ENCODE results near the gene ABCC10.
"Not testable (repeated sequence)": the region's sequence is repeated elsewhere in the genome, so short reads cannot be mapped to it uniquely, and the experiment has no call there.

Gene ABCC10, protein sequence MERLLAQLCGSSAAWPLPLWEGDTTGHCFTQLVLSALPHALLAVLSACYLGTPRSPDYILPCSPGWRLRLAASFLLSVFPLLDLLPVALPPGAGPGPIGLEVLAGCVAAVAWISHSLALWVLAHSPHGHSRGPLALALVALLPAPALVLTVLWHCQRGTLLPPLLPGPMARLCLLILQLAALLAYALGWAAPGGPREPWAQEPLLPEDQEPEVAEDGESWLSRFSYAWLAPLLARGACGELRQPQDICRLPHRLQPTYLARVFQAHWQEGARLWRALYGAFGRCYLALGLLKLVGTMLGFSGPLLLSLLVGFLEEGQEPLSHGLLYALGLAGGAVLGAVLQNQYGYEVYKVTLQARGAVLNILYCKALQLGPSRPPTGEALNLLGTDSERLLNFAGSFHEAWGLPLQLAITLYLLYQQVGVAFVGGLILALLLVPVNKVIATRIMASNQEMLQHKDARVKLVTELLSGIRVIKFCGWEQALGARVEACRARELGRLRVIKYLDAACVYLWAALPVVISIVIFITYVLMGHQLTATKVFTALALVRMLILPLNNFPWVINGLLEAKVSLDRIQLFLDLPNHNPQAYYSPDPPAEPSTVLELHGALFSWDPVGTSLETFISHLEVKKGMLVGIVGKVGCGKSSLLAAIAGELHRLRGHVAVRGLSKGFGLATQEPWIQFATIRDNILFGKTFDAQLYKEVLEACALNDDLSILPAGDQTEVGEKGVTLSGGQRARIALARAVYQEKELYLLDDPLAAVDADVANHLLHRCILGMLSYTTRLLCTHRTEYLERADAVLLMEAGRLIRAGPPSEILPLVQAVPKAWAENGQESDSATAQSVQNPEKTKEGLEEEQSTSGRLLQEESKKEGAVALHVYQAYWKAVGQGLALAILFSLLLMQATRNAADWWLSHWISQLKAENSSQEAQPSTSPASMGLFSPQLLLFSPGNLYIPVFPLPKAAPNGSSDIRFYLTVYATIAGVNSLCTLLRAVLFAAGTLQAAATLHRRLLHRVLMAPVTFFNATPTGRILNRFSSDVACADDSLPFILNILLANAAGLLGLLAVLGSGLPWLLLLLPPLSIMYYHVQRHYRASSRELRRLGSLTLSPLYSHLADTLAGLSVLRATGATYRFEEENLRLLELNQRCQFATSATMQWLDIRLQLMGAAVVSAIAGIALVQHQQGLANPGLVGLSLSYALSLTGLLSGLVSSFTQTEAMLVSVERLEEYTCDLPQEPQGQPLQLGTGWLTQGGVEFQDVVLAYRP (N-terminal part only)

GRCh38 chr6:43427406-43428111 lies at the start of gene ABCC10:
TSS of gene ABCC10 (plus strand) at chr6:43427541. CDS start at chr6:43427979, 438 bp downstream.
- Histone ChIP-seq H3K36me3 (ENCODE audit: control insufficient read depth in 1 of 2, insufficient read depth in 2 of 2, low read length in 2 of 2) (peaks cover 0 to 6% of the 10 kb centered on the region in 2 donors), H3K4me1 (ENCODE audit: control insufficient read depth in 1 of 2, insufficient read depth in 2 of 2, low read length in 2 of 2) (peaks cover 8 to 24% of the 10 kb centered on the region in 2 donors), H3K27ac (ENCODE audit: low read length) (peak within 1 kb of the TSS; percentile 89), H3K9me3 (ENCODE audit: control insufficient read depth in 1 of 2, low read length in 2 of 2) (no peaks in the 10 kb centered on the region), H3K4me3 (ENCODE audit: low read depth in 1 of 2, low read length in 2 of 2) (peak within 1 kb of the TSS; percentile 93 to 94), H3K27me3 (ENCODE audit: low read depth, low read length) (no peaks in the 10 kb centered on the region)

- H3K36me3 ChIP-seq (ENCODE audit: control insufficient read depth in 1 of 2, insufficient read depth in 2 of 2, low read length in 2 of 2): no peaks in the 10 kb centered on the region
- no peak overlapping the region for H3K4me3 ChIP-seq (ENCODE audit: low read depth in 1 of 2, low read length in 2 of 2)
- H3K27ac ChIP-seq (ENCODE audit: low read length): no peak overlapping the region
- H3K9me3 ChIP-seq (ENCODE audit: control insufficient read depth in 1 of 2, low read length in 2 of 2): no peaks in the 10 kb centered on the region
- H3K27me3 ChIP-seq (ENCODE audit: low read depth, low read length): no peaks in the 10 kb centered on the region
- no peaks in the 10 kb centered on the region for H3K4me1 ChIP-seq (ENCODE audit: control insufficient read depth in 1 of 2, insufficient read depth in 2 of 2, low read length in 2 of 2)
Measured at GRCh38 chr6:43377710-43378229, 49.6 kb upstream of the ABCC10 start.

GRCh38 chr6:43378631-43379030 lies 48.7 kb upstream of the ABCC10 start:
- Histone ChIP-seq H3K9me3 (ENCODE audit: control insufficient read depth in 1 of 2, low read length in 2 of 2) (no peaks in the 10 kb centered on the region), H3K4me1 (ENCODE audit: control insufficient read depth in 1 of 2, insufficient read depth in 2 of 2, low read length in 2 of 2) (no peaks in the 10 kb centered on the region), H3K4me3 (ENCODE audit: low read depth in 1 of 2, low read length in 2 of 2) (no peak overlapping the region), H3K36me3 (ENCODE audit: control insufficient read depth in 1 of 2, insufficient read depth in 2 of 2, low read length in 2 of 2) (no peaks in the 10 kb centered on the region), H3K27me3 (ENCODE audit: low read depth, low read length) (no peaks in the 10 kb centered on the region), H3K27ac (ENCODE audit: low read length) (no peak overlapping the region)

DNA sequence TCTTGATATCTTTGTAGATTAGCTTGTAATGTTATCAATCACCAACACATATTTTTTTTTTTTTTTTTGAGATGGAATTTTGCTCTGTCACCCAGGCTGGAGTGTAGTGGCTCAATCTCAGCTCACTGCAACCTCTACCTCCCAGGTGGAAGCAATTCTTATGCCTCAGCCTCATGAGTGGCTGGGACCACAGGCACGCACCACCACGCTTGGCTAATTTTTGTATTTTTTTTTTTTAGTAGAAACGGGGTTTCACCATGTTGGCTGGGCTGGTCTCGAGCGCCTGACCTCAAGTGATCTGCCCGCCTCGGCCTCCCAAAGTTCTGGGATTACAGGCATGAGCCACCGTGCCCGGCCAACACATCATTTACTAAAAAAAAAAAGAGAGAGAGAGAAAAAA lies 46.5 kb upstream of the ABCC10 start:
- H3K27me3 ChIP-seq (ENCODE audit: low read depth, low read length); H3K4me1 ChIP-seq (ENCODE audit: control insufficient read depth in 1 of 2, insufficient read depth in 2 of 2, low read length in 2 of 2); H3K36me3 ChIP-seq (ENCODE audit: control insufficient read depth in 1 of 2, insufficient read depth in 2 of 2, low read length in 2 of 2); H3K27ac ChIP-seq (ENCODE audit: low read length); H3K4me3 ChIP-seq (ENCODE audit: low read depth in 1 of 2, low read length in 2 of 2); H3K9me3 ChIP-seq (ENCODE audit: control insufficient read depth in 1 of 2, low read length in 2 of 2): not testable (repeated sequence)

GRCh38 chr6:43383021-43383667 lies 44.2 kb upstream of the ABCC10 start:
- Histone ChIP-seq H3K27me3 (ENCODE audit: low read depth, low read length) (no peaks in the 10 kb centered on the region), H3K27ac (ENCODE audit: low read length) (no peak overlapping the region), H3K4me1 (ENCODE audit: control insufficient read depth in 1 of 2, insufficient read depth in 2 of 2, low read length in 2 of 2) (no peaks in the 10 kb centered on the region), H3K9me3 (ENCODE audit: control insufficient read depth in 1 of 2, low read length in 2 of 2) (no peaks in the 10 kb centered on the region), H3K36me3 (ENCODE audit: control insufficient read depth in 1 of 2, insufficient read depth in 2 of 2, low read length in 2 of 2) (no peaks in the 10 kb centered on the region), H3K4me3 (ENCODE audit: low read depth in 1 of 2, low read length in 2 of 2) (no peak overlapping the region)

- Histone ChIP-seq H3K9me3 (ENCODE audit: control insufficient read depth in 1 of 2, low read length in 2 of 2) (no peaks in the 10 kb centered on the region), H3K4me1 (ENCODE audit: control insufficient read depth in 1 of 2, insufficient read depth in 2 of 2, low read length in 2 of 2) (no peaks in the 10 kb centered on the region), H3K27ac (ENCODE audit: low read length) (no peak overlapping the region), H3K27me3 (ENCODE audit: low read depth, low read length) (no peaks in the 10 kb centered on the region), H3K36me3 (ENCODE audit: control insufficient read depth in 1 of 2, insufficient read depth in 2 of 2, low read length in 2 of 2) (no peaks in the 10 kb centered on the region), H3K4me3 (ENCODE audit: low read depth in 1 of 2, low read length in 2 of 2) (no peak overlapping the region)
Measured at GRCh38 chr6:43386492-43386891, 40.8 kb upstream of the ABCC10 start.

DNA sequence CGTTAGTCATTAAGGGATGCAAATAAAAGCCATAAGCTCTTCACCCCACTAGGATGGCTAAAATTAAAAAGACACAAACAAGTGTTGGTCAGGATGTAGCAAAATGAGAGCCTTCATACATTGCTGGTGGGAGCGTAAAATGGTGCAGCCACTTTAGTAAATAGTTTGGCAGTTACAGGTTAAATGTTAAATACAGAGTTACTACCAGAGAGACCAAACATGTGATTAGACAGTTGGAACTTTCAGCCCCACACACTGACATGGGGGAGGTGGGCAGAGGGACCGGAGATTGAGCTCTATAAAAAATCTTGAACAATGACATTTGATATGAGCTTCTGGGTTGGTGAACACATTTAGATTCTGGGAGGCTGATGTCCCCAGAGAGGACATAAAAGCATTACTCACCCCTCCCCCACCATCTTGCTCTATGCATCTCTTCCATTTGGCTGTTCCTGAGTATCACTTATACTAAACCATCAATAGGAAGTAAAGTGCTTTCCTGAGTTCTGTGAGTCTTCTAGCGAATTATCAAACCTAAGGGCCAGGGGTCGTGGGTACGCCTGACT lies 37.5 kb upstream of the ABCC10 start:
- Histone ChIP-seq H3K27ac (ENCODE audit: low read length) (no peak overlapping the region), H3K9me3 (ENCODE audit: control insufficient read depth in 1 of 2, low read length in 2 of 2) (no peaks in the 10 kb centered on the region), H3K27me3 (ENCODE audit: low read depth, low read length) (no peaks in the 10 kb centered on the region), H3K36me3 (ENCODE audit: control insufficient read depth in 1 of 2, insufficient read depth in 2 of 2, low read length in 2 of 2) (no peaks in the 10 kb centered on the region), H3K4me1 (ENCODE audit: control insufficient read depth in 1 of 2, insufficient read depth in 2 of 2, low read length in 2 of 2) (peaks cover 0 to 3% of the 10 kb centered on the region in 2 donors), H3K4me3 (ENCODE audit: low read depth in 1 of 2, low read length in 2 of 2) (no peak overlapping the region)

DNA sequence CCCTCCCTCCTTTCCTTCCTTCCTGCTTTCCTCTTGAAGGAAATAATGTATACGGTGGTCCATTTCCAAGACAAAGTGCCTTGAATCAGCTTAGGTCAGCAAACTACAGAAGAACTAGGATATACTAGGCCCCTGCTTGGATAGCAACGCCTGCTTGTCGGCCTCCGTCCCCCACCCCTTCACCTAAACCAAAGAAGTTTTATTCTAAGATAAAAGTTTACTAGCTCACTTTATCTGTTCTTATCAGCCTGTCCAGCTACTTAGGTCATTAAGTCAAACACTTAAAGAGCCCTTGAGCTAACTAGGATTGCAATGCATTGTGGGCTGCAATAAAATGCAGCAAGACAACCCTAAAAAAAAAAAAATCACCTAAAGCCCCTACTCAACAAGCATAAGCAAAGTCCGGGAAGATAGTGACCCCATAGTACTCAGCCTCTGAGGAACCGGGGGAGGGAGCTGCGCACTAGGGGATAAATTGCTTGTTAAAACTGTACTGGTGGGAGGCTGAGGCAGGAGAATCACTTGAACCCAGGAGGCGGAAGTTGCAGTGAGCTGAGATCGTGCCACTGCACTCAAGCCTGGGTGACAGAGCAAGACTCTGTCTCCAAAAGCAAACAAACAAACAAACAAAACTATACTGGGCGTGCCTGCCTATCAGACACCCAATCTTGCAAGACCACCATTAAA lies 36.4 kb upstream of the ABCC10 start:
- H3K36me3 ChIP-seq (ENCODE audit: control insufficient read depth in 1 of 2, insufficient read depth in 2 of 2, low read length in 2 of 2); H3K27me3 ChIP-seq (ENCODE audit: low read depth, low read length); H3K9me3 ChIP-seq (ENCODE audit: control insufficient read depth in 1 of 2, low read length in 2 of 2); H3K4me1 ChIP-seq (ENCODE audit: control insufficient read depth in 1 of 2, insufficient read depth in 2 of 2, low read length in 2 of 2); H3K4me3 ChIP-seq (ENCODE audit: low read depth in 1 of 2, low read length in 2 of 2); H3K27ac ChIP-seq (ENCODE audit: low read length): not testable (repeated sequence)

- Histone ChIP-seq H3K4me3 (ENCODE audit: low read depth in 1 of 2, low read length in 2 of 2) (no peak overlapping the region), H3K4me1 (ENCODE audit: control insufficient read depth in 1 of 2, insufficient read depth in 2 of 2, low read length in 2 of 2) (peaks cover 0 to 3% of the 10 kb centered on the region in 2 donors), H3K36me3 (ENCODE audit: control insufficient read depth in 1 of 2, insufficient read depth in 2 of 2, low read length in 2 of 2) (no peaks in the 10 kb centered on the region), H3K27me3 (ENCODE audit: low read depth, low read length) (no peaks in the 10 kb centered on the region), H3K9me3 (ENCODE audit: control insufficient read depth in 1 of 2, low read length in 2 of 2) (no peaks in the 10 kb centered on the region), H3K27ac (ENCODE audit: low read length) (no peak overlapping the region)
Measured at GRCh38 chr6:43391440-43392031, 35.8 kb upstream of the ABCC10 start.
